ENCODE measurements around the gene GCSAML.

GCSAML gene

GRCh38 chr1:247588060-247588459 is 39.1 kb downstream of the GCSAML start, which contains the start of gene OR2G2:
Gene OR2G2 (plus strand): TSS chr1:247588360. CDS start chr1:247588360, 0 bp downstream.
- H3K27me3 ChIP-seq (ENCODE audit: control insufficient read depth, insufficient read depth, low read length) = no peaks in the 10 kb centered on the region
- H3K36me3 ChIP-seq (ENCODE audit: control insufficient read depth, insufficient read depth, low read length) = no peaks in the 10 kb centered on the region
- no peak within 1 kb of the TSS for H3K9ac ChIP-seq
- TF ChIP-seq CTCF (IDR thresholded peaks at IDR 0.05) = no peak
- no peak within 1 kb of the TSS for H3K4me2 ChIP-seq (ENCODE audit: low read length)
- H3K27ac ChIP-seq = no peak within 1 kb of the TSS
- H3K9me3 ChIP-seq (ENCODE audit: control insufficient read depth, low read length) = no peaks in the 10 kb centered on the region
- no peak within 1 kb of the TSS for H2AFZ ChIP-seq
- H3K4me3 ChIP-seq (ENCODE audit: low read depth, low read length) = no peak within 1 kb of the TSS
- no peaks in the 10 kb centered on the region for H3K79me2 ChIP-seq
- H3K4me1 ChIP-seq = no peaks in the 10 kb centered on the region

GRCh38 chr1:247605286-247605685 is 56.4 kb downstream of the GCSAML start, which contains the start of gene OR2G3:
Gene OR2G3 (plus strand): TSS chr1:247605586. CDS start chr1:247605586, 0 bp downstream.
- no peaks in the 10 kb centered on the region for H3K27me3 ChIP-seq (ENCODE audit: control insufficient read depth, insufficient read depth, low read length)
- no peak for TF ChIP-seq CTCF (IDR thresholded peaks at IDR 0.05)
- no peak within 1 kb of the TSS for H3K9ac ChIP-seq
- H3K4me2 ChIP-seq (ENCODE audit: low read length) = no peak within 1 kb of the TSS
- H3K36me3 ChIP-seq (ENCODE audit: control insufficient read depth, insufficient read depth, low read length) = no peaks in the 10 kb centered on the region
- no peaks in the 10 kb centered on the region for H3K9me3 ChIP-seq (ENCODE audit: control insufficient read depth, low read length)
- H3K4me3 ChIP-seq (ENCODE audit: low read depth, low read length) = no peak within 1 kb of the TSS
- H3K27ac ChIP-seq = no peak within 1 kb of the TSS
- no peaks in the 10 kb centered on the region for H3K79me2 ChIP-seq
- no peaks in the 10 kb centered on the region for H3K4me1 ChIP-seq
- no peak within 1 kb of the TSS for H2AFZ ChIP-seq

- H3K27me3 ChIP-seq (ENCODE audit: control insufficient read depth, insufficient read depth, low read length) = no peaks in the 10 kb centered on the region
- no peak overlapping the region for H3K4me2 ChIP-seq (ENCODE audit: low read length)
- no peak overlapping the region for H3K27ac ChIP-seq
- no peaks in the 10 kb centered on the region for H3K4me1 ChIP-seq
- H3K36me3 ChIP-seq (ENCODE audit: control insufficient read depth, insufficient read depth, low read length) = no peaks in the 10 kb centered on the region
- H3K9me3 ChIP-seq (ENCODE audit: control insufficient read depth, low read length) = no peaks in the 10 kb centered on the region
- no peak overlapping the region for H3K4me3 ChIP-seq (ENCODE audit: low read depth, low read length)
- H3K79me2 ChIP-seq = no peaks in the 10 kb centered on the region
- no peak overlapping the region for H3K9ac ChIP-seq
- no peak overlapping the region for H2AFZ ChIP-seq
- TF ChIP-seq CTCF (IDR thresholded peaks at IDR 0.05) = no peak
These were observed 64.5 kb downstream of the GCSAML start for GRCh38 chr1:247613405-247613804.

GRCh38 chr1:247614625-247615024 is 65.7 kb downstream of the GCSAML start:
- no peaks in the 10 kb centered on the region for H3K27me3 ChIP-seq (ENCODE audit: control insufficient read depth, insufficient read depth, low read length)

More at GRCh38 chr1:247614625-247615024, 65.7 kb downstream of the GCSAML start:
- H3K27ac ChIP-seq = no peak overlapping the region
- H3K4me2 ChIP-seq (ENCODE audit: low read length) = no peak overlapping the region
- no peaks in the 10 kb centered on the region for H3K36me3 ChIP-seq (ENCODE audit: control insufficient read depth, insufficient read depth, low read length)
- H3K79me2 ChIP-seq = no peaks in the 10 kb centered on the region
- H3K4me3 ChIP-seq (ENCODE audit: low read depth, low read length) = no peak overlapping the region
- no peak overlapping the region for H3K9ac ChIP-seq
- no peaks in the 10 kb centered on the region for H3K4me1 ChIP-seq
- no peaks in the 10 kb centered on the region for H3K9me3 ChIP-seq (ENCODE audit: control insufficient read depth, low read length)
- TF ChIP-seq CTCF (IDR thresholded peaks at IDR 0.05) = no peak
- no peak overlapping the region for H2AFZ ChIP-seq

Data from parathyroid adenoma (tissue), 2 donors.